LoVo (cell line): ENCODE measurements around the gene EIF4G2.

Source experiments
- DNase-seq: peaks from one replicate; pipeline ENCODE4 v3.0.0-alpha.2; 2016; ENCODE audit warnings: low spot score

Gene EIF4G2

GRCh38 chr11:10808235-10808552 is 532 bp downstream of the EIF4G2 start:
- no peak for DNase-seq

GRCh38 chr11:10807493-10808234 is 1.1 kb downstream of the EIF4G2 start:
- DNase-seq: peak; percentile 24

GRCh38 chr11:10806206-10806605 is 2.5 kb downstream of the EIF4G2 start:
- DNase-seq: no peak

GRCh38 chr11:10805741-10806140 is 3.0 kb downstream of the EIF4G2 start:
- DNase-seq: no peak

- DNase-seq: no peak
Measured at GRCh38 chr11:10803676-10804075, 5.0 kb downstream of the EIF4G2 start.

GRCh38 chr11:10800292-10800691 is 8.4 kb downstream of the EIF4G2 start:
- DNase-seq: no peak

GRCh38 chr11:10798330-10798928 is 10.3 kb downstream of the EIF4G2 start:
- DNase-seq: no peak

- no peak for DNase-seq
Measured at GRCh38 chr11:10797531-10797930, 11.2 kb downstream of the EIF4G2 start.

GRCh38 chr11:10797001-10797400 is 11.7 kb downstream of the EIF4G2 start:
- no peak for DNase-seq

- no peak for DNase-seq
Measured at GRCh38 chr11:10796191-10796590, 12.5 kb downstream of the EIF4G2 start.

GRCh38 chr11:10793470-10794255 is 15.1 kb downstream of the EIF4G2 start:
- no peak for DNase-seq

GRCh38 chr11:10792385-10793068 is 16.2 kb downstream of the EIF4G2 start:
- peak; percentile 83 for DNase-seq

- no peak for DNase-seq
Measured at GRCh38 chr11:10786451-10786850, 22.3 kb downstream of the EIF4G2 start.

GRCh38 chr11:10785146-10785474 is 23.6 kb downstream of the EIF4G2 start:
- DNase-seq: no peak

GRCh38 chr11:10784232-10785145 is 24.2 kb downstream of the EIF4G2 start:
- no peak for DNase-seq

- DNase-seq: no peak
Measured at GRCh38 chr11:10780040-10780439, 28.7 kb downstream of the EIF4G2 start.

- no peak for DNase-seq
Measured at GRCh38 chr11:10779086-10779485, 29.6 kb downstream of the EIF4G2 start.

- DNase-seq: no peak
Measured at GRCh38 chr11:10778217-10778970, 30.3 kb downstream of the EIF4G2 start.

- DNase-seq: no peak
Measured at GRCh38 chr11:10777806-10778205, 30.9 kb downstream of the EIF4G2 start.

GRCh38 chr11:10777393-10777793 is 31.3 kb downstream of the EIF4G2 start:
- DNase-seq: no peak

- no peak for DNase-seq
Measured at GRCh38 chr11:10774811-10775210, 33.9 kb downstream of the EIF4G2 start.
